HepG2 (cell line): Measurements from ENCODE around the gene ADAP2. TPM values are rescaled to one million over a fixed set of nuclear protein-coding genes. Genes with fewer than 3 reads are reported as not detected.

Experiments used
- DRAP1 ChIP-seq: IDR thresholded peaks from 2 replicates; pipeline ENCODE4 v1.6.1; 2016; ENCODE audit warnings: missing genetic modification reagents, missing compliant biosample characterization
- MZF1 ChIP-seq: sonication (generic); formaldehyde crosslinking; IDR thresholded peaks from 2 replicates; pipeline ENCODE4 v1.8.1; 2023; ENCODE audit warnings: mild to moderate bottlenecking, missing genetic modification reagents, borderline replicate concordance
- REPIN1 ChIP-seq: sonication (generic); formaldehyde crosslinking; IDR thresholded peaks from 2 replicates; pipeline ENCODE4 v1.8.0; 2022; ENCODE audit warnings: missing genetic modification reagents, low read depth, mild to moderate bottlenecking, borderline replicate concordance
- SIX1 ChIP-seq: sonication (generic); formaldehyde crosslinking; IDR thresholded peaks from 2 replicates; pipeline ENCODE4 v1.4.0; 2020; ENCODE audit warnings: missing genetic modification reagents, borderline replicate concordance
- SKIL ChIP-seq: sonication (generic); formaldehyde crosslinking; IDR thresholded peaks from 2 replicates; pipeline ENCODE4 v1.8.0; 2022; ENCODE audit warnings: missing genetic modification reagents, mild to moderate bottlenecking, moderate library complexity, borderline replicate concordance
- ZC3H4 ChIP-seq: sonication (generic); formaldehyde crosslinking; IDR thresholded peaks from 2 replicates; pipeline ENCODE4 v1.4.0; 2020; ENCODE audit warnings: missing genetic modification reagents, borderline replicate concordance
- ZNF263 ChIP-seq: sonication (generic); formaldehyde crosslinking; IDR thresholded peaks from 2 replicates; pipeline ENCODE4 v1.4.0; 2020; ENCODE audit warnings: missing genetic modification reagents
- polyA plus RNA-seq, 8 experiments: library from polyadenylated mRNA; depleted of rRNA in 3 of 8; stranded (reverse) in 7 of 8; unstranded in 1 of 8; fragments of >200 nt; fragmentation: Illumina TruSeq in 4 of 8; extraction: Trizol in 4 of 8; gene quantifications; 2 replicates each; pipeline versions ENCODE4 v1.2.1 to v1.2.3, GENCODE V29; 2011 to 2016; ENCODE audit warnings: low read depth in 4 of 8, missing spikeins in 1 of 8, mixed read lengths in 1 of 8; ENCODE audit not compliant: insufficient read depth in 1 of 8
- total RNA-seq, 5 experiments: library from RNA; depleted of rRNA; stranded (reverse); fragments of >200 nt; fragmentation: Illumina TruSeq; extraction: Trizol; gene quantifications; 2 replicates each; pipeline ENCODE4 v1.2.3, GENCODE V29; 2016; ENCODE audit warnings: low read depth in 1 of 5
- TF ChIP-seq, protein P1 (sequence below): IDR thresholded peaks from 2 replicates; pipeline ENCODE4 v1.6.1; 2012; ENCODE audit warnings: low read length, improper control_type of control experiment
- TF ChIP-seq, protein P2 (sequence below): sonication (generic); formaldehyde crosslinking; IDR thresholded peaks from 2 replicates; pipeline ENCODE4 v1.4.0; 2020; ENCODE audit warnings: mild to moderate bottlenecking, missing genetic modification reagents
- TF ChIP-seq, protein P3 (sequence below), 2 experiments: sonication (generic) in 1 of 2; formaldehyde crosslinking in 1 of 2; IDR thresholded peaks; 2 replicates each; pipeline versions ENCODE4 v1.4.0 to v1.6.1; 2016 to 2020; ENCODE audit warnings: borderline replicate concordance in 1 of 2, low read depth in 1 of 2, mild to moderate bottlenecking in 1 of 2, missing genetic modification reagents in 1 of 2

Gene ADAP2
- total and polyA plus RNA-seq, 2 of the 13 experiments (the other 11 are each of a cell fraction or from before 2014, with no cell fraction given) = 0.51 to 0.70 TPM

- TF ChIP-seq, protein P1, sequence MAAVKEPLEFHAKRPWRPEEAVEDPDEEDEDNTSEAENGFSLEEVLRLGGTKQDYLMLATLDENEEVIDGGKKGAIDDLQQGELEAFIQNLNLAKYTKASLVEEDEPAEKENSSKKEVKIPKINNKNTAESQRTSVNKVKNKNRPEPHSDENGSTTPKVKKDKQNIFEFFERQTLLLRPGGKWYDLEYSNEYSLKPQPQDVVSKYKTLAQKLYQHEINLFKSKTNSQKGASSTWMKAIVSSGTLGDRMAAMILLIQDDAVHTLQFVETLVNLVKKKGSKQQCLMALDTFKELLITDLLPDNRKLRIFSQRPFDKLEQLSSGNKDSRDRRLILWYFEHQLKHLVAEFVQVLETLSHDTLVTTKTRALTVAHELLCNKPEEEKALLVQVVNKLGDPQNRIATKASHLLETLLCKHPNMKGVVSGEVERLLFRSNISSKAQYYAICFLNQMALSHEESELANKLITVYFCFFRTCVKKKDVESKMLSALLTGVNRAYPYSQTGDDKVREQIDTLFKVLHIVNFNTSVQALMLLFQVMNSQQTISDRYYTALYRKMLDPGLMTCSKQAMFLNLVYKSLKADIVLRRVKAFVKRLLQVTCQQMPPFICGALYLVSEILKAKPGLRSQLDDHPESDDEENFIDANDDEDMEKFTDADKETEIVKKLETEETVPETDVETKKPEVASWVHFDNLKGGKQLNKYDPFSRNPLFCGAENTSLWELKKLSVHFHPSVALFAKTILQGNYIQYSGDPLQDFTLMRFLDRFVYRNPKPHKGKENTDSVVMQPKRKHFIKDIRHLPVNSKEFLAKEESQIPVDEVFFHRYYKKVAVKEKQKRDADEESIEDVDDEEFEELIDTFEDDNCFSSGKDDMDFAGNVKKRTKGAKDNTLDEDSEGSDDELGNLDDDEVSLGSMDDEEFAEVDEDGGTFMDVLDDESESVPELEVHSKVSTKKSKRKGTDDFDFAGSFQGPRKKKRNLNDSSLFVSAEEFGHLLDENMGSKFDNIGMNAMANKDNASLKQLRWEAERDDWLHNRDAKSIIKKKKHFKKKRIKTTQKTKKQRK = no peak
- TF ChIP-seq REPIN1 (CRISPR knock-in tag) (peak; percentile 23; the same call in 1 of the 2 replicates), ZNF263 (CRISPR knock-in tag) (no peak), ZC3H4 (CRISPR knock-in tag) (no peak), SKIL (CRISPR knock-in tag) (no peak), DRAP1 (CRISPR knock-in tag) (no peak), MZF1 (CRISPR knock-in tag) (no peak), SIX1 (CRISPR knock-in tag) (0 out of 2 replicates have a peak, but pooled peaks have one; percentile 15)
- TF ChIP-seq, protein P2, sequence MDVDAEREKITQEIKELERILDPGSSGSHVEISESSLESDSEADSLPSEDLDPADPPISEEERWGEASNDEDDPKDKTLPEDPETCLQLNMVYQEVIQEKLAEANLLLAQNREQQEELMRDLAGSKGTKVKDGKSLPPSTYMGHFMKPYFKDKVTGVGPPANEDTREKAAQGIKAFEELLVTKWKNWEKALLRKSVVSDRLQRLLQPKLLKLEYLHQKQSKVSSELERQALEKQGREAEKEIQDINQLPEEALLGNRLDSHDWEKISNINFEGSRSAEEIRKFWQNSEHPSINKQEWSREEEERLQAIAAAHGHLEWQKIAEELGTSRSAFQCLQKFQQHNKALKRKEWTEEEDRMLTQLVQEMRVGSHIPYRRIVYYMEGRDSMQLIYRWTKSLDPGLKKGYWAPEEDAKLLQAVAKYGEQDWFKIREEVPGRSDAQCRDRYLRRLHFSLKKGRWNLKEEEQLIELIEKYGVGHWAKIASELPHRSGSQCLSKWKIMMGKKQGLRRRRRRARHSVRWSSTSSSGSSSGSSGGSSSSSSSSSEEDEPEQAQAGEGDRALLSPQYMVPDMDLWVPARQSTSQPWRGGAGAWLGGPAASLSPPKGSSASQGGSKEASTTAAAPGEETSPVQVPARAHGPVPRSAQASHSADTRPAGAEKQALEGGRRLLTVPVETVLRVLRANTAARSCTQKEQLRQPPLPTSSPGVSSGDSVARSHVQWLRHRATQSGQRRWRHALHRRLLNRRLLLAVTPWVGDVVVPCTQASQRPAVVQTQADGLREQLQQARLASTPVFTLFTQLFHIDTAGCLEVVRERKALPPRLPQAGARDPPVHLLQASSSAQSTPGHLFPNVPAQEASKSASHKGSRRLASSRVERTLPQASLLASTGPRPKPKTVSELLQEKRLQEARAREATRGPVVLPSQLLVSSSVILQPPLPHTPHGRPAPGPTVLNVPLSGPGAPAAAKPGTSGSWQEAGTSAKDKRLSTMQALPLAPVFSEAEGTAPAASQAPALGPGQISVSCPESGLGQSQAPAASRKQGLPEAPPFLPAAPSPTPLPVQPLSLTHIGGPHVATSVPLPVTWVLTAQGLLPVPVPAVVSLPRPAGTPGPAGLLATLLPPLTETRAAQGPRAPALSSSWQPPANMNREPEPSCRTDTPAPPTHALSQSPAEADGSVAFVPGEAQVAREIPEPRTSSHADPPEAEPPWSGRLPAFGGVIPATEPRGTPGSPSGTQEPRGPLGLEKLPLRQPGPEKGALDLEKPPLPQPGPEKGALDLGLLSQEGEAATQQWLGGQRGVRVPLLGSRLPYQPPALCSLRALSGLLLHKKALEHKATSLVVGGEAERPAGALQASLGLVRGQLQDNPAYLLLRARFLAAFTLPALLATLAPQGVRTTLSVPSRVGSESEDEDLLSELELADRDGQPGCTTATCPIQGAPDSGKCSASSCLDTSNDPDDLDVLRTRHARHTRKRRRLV (CRISPR knock-in tag) = no peak
- TF ChIP-seq, protein P3, sequence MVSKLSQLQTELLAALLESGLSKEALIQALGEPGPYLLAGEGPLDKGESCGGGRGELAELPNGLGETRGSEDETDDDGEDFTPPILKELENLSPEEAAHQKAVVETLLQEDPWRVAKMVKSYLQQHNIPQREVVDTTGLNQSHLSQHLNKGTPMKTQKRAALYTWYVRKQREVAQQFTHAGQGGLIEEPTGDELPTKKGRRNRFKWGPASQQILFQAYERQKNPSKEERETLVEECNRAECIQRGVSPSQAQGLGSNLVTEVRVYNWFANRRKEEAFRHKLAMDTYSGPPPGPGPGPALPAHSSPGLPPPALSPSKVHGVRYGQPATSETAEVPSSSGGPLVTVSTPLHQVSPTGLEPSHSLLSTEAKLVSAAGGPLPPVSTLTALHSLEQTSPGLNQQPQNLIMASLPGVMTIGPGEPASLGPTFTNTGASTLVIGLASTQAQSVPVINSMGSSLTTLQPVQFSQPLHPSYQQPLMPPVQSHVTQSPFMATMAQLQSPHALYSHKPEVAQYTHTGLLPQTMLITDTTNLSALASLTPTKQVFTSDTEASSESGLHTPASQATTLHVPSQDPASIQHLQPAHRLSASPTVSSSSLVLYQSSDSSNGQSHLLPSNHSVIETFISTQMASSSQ (IDR thresholded peaks at IDR 0.05; ENCODE audit: low read depth) = peak; percentile 28; the same call in 1 of the 2 replicates
- TF ChIP-seq, protein P3 (CRISPR knock-in tag; IDR thresholded peaks at IDR 0.05; ENCODE audit: borderline replicate concordance) = no peak
Measured at GRCh38 chr17:30915833-30916611, 5.7 kb upstream of the ADAP2 start (continued).
